ENCODE data around the gene ISCA2. TPM values are rescaled to one million over a fixed set of nuclear protein-coding genes. Genes with fewer than 3 reads are reported as not detected.

The ISCA2 gene
- total RNA-seq, 1 experiment from 2014 or later = 37.5 TPM

DNA sequence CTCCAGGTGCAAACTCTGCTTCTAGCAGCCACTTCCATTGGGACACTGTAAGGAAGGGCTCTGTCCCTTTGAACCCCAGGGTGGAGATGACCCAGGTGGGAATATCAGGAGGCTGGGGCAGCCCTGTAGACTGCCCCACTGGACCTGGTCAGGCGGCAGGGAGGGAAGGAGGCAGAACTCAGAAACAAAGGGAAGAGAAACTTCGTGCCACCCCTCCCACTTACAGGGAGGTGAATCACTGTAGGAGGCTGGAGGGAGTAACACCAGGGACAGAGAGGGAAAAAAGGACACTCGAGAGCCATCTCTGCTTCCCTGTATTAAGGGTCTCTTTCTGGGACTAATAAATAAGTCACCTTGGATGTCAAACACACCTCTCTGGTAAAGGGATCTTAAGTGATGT lies 37.4 kb downstream of the ISCA2 start:
- no peak overlapping the region for H4K8ac ChIP-seq (replicated peaks; ENCODE audit: insufficient read length, low read depth, low read length)
- TF ChIP-seq, protein P1, sequence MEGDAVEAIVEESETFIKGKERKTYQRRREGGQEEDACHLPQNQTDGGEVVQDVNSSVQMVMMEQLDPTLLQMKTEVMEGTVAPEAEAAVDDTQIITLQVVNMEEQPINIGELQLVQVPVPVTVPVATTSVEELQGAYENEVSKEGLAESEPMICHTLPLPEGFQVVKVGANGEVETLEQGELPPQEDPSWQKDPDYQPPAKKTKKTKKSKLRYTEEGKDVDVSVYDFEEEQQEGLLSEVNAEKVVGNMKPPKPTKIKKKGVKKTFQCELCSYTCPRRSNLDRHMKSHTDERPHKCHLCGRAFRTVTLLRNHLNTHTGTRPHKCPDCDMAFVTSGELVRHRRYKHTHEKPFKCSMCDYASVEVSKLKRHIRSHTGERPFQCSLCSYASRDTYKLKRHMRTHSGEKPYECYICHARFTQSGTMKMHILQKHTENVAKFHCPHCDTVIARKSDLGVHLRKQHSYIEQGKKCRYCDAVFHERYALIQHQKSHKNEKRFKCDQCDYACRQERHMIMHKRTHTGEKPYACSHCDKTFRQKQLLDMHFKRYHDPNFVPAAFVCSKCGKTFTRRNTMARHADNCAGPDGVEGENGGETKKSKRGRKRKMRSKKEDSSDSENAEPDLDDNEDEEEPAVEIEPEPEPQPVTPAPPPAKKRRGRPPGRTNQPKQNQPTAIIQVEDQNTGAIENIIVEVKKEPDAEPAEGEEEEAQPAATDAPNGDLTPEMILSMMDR (conservative IDR thresholded peaks at IDR 0.05) = no peak
- no peak overlapping the region for H2BK15ac ChIP-seq (ENCODE audit: low read depth, low read length)
- H3K4ac ChIP-seq (ENCODE audit: low read depth, low read length) = no peak overlapping the region
- H3K56ac ChIP-seq (ENCODE audit: insufficient read length, low read depth, low read length) = no peak overlapping the region
- peaks cover 7 to 17% of the 10 kb centered on the region in 2 experiments for H3K4me1 Mint-ChIP-seq
- H3K27ac Mint-ChIP-seq = peak overlapping the region in 1 of 3 experiments; percentile 13; a peak in 1 of 7 replicates
- H3K27me3 Mint-ChIP-seq (ENCODE audit: low read depth) = peaks cover 4% of the 10 kb centered on the region
- H3K27me3 ChIP-seq (ENCODE audit: insufficient read depth, low read length) = no peaks in the 10 kb centered on the region
- H4K20me1 ChIP-seq (ENCODE audit: control insufficient read depth, insufficient read depth, insufficient read length) = no peaks in the 10 kb centered on the region
- H2AFZ ChIP-seq (ENCODE audit: low read length) = no peak overlapping the region
- H3K79me2 ChIP-seq (ENCODE audit: insufficient read depth, low read length) = no peaks in the 10 kb centered on the region
- no peak overlapping the region for H3K9ac ChIP-seq (ENCODE audit: extremely low read depth, insufficient read length, low read length)
- H3K14ac ChIP-seq (ENCODE audit: insufficient read depth, low read length) = no peak overlapping the region
- H3K4me1 ChIP-seq (ENCODE audit: insufficient read depth, low read length) = no peaks in the 10 kb centered on the region
- H3K9me3 Mint-ChIP-seq = no peaks in the 10 kb centered on the region
- no peaks in the 10 kb centered on the region for H3K79me1 ChIP-seq (ENCODE audit: insufficient read depth, low read depth, low read length, poor library complexity, severe bottlenecking)
- no peaks in the 10 kb centered on the region for H3K23me2 ChIP-seq (ENCODE audit: insufficient read length, low read depth, low read length, poor library complexity, severe bottlenecking)
- no peak overlapping the region for H3K18ac ChIP-seq (ENCODE audit: insufficient read length, low read depth, low read length)
- no peak overlapping the region for H3K27ac ChIP-seq (ENCODE audit: insufficient read length, low read depth, low read length)
- no peak overlapping the region for H2BK120ac ChIP-seq (ENCODE audit: low read depth, low read length, poor library complexity, severe bottlenecking)
- H3K9me3 ChIP-seq (ENCODE audit: control insufficient read depth, low read depth, low read length) = no peaks in the 10 kb centered on the region
- no CpG with 5 or more reads among the region's 3 CpGs for WGBS (ENCODE audit: extremely low coverage, insufficient read length, low lambda C conversion rate)
- H2BK20ac ChIP-seq (ENCODE audit: low read depth, low read length, poor library complexity, severe bottlenecking) = no peak overlapping the region
- H3T11ph ChIP-seq (ENCODE audit: low read length) = no peak overlapping the region
- DNase-seq = no peak
- no peak overlapping the region for H4K5ac ChIP-seq (ENCODE audit: insufficient read length, low read depth, low read length)
- H3K23ac ChIP-seq (ENCODE audit: insufficient read length, low read depth, low read length) = no peak overlapping the region
- H4K91ac ChIP-seq (ENCODE audit: insufficient read length, low read depth, low read length) = no peak overlapping the region
- no peak overlapping the region for H3K4me3 Mint-ChIP-seq
- no peak overlapping the region for H2BK12ac ChIP-seq (ENCODE audit: insufficient read length, low read depth, low read length)
- H3K36me3 Mint-ChIP-seq (ENCODE audit: insufficient read depth in 1 of 3, low read depth in 3 of 3) = no peaks in the 10 kb centered on the region
- H2BK5ac ChIP-seq (ENCODE audit: insufficient read length, low read length) = no peak overlapping the region
- no peak overlapping the region for H3K4me2 ChIP-seq (ENCODE audit: insufficient read depth, insufficient read length, low read length)
- no peak overlapping the region for H2AK5ac ChIP-seq (ENCODE audit: insufficient read length, low read length)
